ENCODE measurements around the gene RBM28. TPM values are rescaled to one million over a fixed set of nuclear protein-coding genes. Genes with fewer than 3 reads are reported as not detected.

The RBM28 gene
- total and polyA plus RNA-seq, 2 of the 8 experiments (the other 6 are each of a cell fraction or from before 2014, with no cell fraction given) = 12.8 to 65.3 TPM

DNA sequence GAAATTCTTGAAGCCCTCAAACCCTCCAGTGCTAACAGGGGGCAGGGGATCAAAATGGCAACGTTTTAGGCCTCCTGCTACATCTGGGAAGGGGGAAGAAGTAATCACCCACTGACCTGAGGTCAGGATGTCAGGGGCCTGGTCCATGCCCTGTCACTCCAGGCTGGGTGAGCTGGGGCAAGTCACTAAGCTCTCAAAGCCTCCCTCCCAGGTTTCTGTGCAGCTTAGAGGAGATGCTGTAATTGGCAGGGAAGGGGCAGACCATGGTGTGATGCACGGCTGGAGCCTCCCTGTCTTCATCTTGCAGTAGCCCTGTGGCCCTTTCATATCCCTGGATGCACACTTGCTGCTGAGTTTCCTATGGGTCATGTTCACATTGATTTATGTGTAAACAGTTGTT lies 75.5 kb downstream of the RBM28 start (continued):
- TF ChIP-seq, protein P1, sequence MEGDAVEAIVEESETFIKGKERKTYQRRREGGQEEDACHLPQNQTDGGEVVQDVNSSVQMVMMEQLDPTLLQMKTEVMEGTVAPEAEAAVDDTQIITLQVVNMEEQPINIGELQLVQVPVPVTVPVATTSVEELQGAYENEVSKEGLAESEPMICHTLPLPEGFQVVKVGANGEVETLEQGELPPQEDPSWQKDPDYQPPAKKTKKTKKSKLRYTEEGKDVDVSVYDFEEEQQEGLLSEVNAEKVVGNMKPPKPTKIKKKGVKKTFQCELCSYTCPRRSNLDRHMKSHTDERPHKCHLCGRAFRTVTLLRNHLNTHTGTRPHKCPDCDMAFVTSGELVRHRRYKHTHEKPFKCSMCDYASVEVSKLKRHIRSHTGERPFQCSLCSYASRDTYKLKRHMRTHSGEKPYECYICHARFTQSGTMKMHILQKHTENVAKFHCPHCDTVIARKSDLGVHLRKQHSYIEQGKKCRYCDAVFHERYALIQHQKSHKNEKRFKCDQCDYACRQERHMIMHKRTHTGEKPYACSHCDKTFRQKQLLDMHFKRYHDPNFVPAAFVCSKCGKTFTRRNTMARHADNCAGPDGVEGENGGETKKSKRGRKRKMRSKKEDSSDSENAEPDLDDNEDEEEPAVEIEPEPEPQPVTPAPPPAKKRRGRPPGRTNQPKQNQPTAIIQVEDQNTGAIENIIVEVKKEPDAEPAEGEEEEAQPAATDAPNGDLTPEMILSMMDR (IDR thresholded peaks at IDR 0.05; ENCODE audit: control extremely low read depth in 1 of 3, insufficient read depth in 1 of 3, low read depth in 1 of 3, low read length in 3 of 3) = no peak
- TF ChIP-seq RXRA (IDR thresholded peaks at IDR 0.05; ENCODE audit: insufficient read depth, low read depth, low read length) (no peak), EP300 (IDR thresholded peaks at IDR 0.05; ENCODE audit: borderline replicate concordance in 1 of 2, low read depth in 2 of 2, low read length in 2 of 2) (no peak), KDM4A (IDR thresholded peaks at IDR 0.05; ENCODE audit: low read depth, low read length, severe bottlenecking) (no peak), PHF8 (conservative IDR thresholded peaks at IDR 0.05; ENCODE audit: low read depth, low read length) (no peak), RAD21 (IDR thresholded peaks at IDR 0.05 in 1 of 2, conservative IDR thresholded peaks at IDR 0.05 in 1 of 2; ENCODE audit: low read depth in 2 of 2, low read length in 2 of 2) (no peak), CREB1 (IDR thresholded peaks at IDR 0.05) (no peak), POLR2A (IDR thresholded peaks at IDR 0.05; ENCODE audit: control extremely low read depth in 1 of 2, low read depth in 2 of 2, low read length in 2 of 2) (no peak)
